HG03108 (cell line): ENCODE data around the gene FEM1C.
A peak's percentile ranks its signal among the peaks of the same experiment; 100 is the strongest.

Experiments used
- ATAC-seq: cut with Tn5 transposase; IDR thresholded peaks from one replicate; pipeline ENCODE4 v1.9.1; 2021; ENCODE audit warnings: moderate library complexity; ENCODE audit not compliant: unreplicated experiment

Gene FEM1C

GRCh38 chr5:115558388-115558956, 13.9 kb upstream of the FEM1C start:
- no peak for ATAC-seq

DNA sequence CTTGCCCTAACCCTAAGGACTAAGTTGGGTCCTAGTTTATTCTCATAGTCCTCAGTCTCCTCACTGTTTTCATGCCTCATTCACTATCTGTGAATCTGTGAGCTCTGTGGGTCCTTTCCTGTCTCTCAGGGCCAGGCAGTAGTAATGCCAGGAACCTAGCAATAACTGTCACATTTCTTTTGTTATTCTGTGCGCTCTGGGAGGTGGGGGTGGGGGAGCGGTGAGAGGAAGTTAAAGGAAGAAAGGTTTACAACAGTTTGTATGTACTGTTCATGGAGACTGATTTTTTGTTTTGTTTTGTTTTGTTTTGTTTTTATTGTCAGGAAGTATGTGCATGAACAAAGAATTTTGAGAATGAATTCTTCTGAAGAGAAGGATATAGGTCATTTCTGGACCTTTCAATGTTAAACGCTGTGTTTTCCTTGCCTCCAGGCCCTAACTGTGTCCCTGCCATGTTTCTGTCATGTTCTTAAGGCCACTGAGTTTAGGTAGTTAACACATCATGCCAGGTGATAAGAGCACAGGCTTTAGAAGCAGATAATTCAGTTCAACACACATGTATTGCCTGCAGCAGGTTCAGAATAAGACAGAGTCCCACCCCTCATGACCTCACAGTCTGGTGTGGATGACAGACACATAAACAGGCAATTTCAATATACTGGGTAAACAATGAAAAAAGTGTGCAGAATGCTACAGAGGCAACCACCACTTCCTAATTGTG, 13.3 kb upstream of the FEM1C start:
- no peak for ATAC-seq

DNA sequence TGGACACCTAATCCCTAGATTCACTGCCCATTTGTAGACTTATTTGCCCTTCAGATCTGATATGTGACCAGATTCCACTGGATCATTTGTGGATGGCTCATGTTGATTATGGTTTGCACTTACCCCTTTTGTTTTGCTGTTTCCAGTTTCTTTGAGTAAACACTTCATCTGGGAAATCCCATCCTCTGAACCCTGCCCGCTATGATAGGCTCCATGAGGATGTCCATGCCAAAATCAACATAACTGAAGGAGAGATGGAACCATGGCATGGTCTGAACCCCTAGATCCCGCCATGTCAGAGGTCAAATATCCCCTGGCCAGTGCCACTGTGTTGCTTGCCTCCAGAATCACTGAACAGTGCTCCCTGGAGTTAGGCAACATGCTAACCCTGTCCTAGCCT, 11.7 kb upstream of the FEM1C start:
- ATAC-seq, result no peak

DNA sequence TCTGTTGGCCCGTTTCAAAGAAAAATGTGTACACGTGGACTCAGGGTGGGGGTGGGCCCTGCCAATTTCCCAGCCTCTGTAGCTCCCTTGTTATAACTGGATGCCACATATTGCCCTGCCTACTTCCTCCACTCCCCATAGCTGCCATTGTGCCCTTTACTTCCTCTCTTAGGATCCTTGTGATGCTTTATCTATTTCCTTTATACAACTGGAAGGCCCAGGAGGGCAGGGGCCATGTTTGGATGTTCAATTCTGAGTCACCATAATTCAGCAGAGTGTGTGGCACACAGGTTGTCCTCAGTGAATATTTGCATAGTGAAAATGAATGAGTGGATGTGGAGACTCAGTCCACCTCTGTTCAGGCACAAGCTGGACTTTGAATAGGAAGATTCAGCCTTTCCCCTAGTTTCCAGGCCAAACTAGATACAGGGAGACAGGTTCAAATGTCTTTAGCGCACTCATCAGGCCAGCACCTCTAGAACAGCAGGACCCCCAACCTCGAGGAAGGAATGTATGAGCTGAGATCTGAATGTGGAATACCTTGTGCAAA, 10.6 kb upstream of the FEM1C start:
- no peak for ATAC-seq

DNA sequence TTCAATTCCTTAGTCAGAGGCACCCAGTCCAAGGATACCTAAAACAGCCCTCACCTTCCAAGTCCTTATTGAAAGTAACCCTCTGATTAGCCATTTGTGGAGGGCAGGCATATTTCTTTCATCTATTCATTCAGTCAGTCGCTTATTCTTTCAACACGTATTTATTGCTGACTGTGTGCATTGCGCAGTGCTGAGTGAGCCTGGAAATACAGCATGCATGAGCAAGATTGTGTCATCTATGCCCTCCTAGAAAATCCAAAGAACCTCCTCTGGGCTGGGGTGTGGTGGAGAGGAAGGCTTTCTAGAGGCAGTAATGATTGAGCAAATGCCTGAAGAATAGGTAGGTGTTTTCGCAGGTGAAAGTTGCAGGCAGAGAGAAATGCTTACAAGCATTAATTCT, 8.5 kb upstream of the FEM1C start:
- no peak for ATAC-seq

- no peak for ATAC-seq
Measured at GRCh38 chr5:115551415-115551814, 6.8 kb upstream of the FEM1C start.

- no peak for ATAC-seq
Measured at GRCh38 chr5:115549154-115549553, 4.6 kb upstream of the FEM1C start.

DNA sequence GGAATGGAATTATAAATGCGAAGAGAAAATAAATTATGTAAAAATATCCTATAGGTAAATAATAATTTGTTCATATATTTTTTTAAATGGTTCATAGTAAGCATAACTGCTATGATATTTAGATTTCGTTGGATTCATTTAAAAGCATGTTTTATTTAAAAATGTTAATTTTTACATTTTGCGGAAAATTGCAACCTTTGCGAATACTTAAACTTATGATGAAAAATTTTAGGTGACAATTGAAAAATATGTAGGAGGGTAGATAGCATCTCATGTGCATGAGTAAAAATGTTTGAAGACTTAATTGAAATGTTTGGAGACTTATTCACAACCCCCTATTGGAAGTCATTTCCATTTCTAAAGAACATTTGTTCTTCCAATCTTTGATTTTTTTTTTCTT, 4.1 kb upstream of the FEM1C start:
- no peak for ATAC-seq

GRCh38 chr5:115545351-115545882, 842 bp upstream of the FEM1C start:
- no peak for ATAC-seq

DNA sequence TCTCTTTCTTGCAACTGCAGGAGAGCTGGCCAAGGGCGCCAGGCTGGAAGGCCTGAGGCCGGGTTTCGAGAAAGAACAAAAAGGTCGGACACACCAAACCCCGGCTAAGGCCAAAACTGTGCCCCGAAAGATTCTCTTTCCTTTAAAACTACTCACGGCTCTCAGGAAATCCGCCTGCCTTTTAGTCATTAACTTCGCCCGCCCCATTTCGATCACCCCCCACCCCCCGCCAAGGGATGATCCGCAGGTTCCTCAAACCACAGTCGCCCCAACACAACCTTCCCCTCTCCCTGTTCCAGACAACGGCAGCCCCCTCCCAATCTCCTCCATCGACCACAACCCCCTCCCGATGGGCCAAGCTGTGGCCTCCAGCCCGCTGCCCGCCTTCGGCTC, 536 bp downstream of the FEM1C start:
- ATAC-seq, result no peak

DNA sequence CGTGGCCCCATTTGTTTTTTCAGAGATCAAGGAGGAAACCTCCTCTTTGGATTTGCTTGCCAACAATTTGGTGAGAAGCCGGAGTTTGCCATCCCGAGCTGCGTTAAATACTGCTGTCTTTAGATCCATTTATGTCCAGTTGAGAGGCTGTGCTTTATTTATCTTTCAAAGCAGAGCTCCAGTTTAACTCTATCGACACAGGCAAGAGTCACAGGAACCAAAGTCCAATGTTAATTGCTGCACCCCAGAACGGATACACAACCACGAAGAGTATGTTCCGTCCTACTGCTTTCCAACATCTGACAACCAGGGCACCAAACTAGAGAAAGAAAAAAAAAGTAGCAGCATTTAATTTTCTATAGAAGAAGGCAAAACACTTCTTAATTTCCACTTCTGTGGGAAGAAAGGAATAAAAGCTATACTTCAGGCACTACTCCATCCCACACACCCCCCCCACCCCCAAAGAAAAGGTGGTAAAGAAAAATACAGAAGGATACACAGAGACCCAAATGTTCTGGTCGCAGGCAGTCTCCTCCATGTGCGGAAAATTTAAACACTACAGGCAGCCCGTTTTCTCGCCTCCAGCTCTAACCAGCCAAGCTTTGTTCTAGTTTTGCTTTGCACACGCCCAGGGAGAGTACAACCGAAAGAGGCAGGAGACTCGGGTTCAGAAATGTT, 1.1 kb downstream of the FEM1C start:
- peak; percentile 21 for ATAC-seq

- ATAC-seq, result no peak
Measured at GRCh38 chr5:115542651-115543364, 1.8 kb downstream of the FEM1C start.

DNA sequence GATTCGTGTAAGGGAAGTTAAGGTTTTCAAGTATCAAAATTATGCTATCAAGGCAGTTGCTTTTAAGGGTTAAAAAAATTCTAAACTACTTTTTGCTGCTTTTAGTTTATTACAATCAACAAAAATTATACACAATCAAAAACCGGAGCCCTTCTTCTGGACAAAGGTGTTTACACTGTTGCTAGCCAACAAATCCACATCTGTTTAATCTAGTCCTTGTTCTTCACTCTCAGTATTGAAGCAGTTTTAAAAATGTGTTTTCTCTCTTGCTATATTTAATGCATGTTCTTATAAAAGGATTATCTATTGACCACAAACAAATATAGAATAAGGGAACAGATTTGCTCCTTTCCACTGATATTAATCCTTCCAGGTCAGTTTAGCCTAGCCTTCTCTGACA, 2.5 kb downstream of the FEM1C start:
- no peak for ATAC-seq

GRCh38 chr5:115541611-115542010, 3.0 kb downstream of the FEM1C start:
- ATAC-seq, result no peak

DNA sequence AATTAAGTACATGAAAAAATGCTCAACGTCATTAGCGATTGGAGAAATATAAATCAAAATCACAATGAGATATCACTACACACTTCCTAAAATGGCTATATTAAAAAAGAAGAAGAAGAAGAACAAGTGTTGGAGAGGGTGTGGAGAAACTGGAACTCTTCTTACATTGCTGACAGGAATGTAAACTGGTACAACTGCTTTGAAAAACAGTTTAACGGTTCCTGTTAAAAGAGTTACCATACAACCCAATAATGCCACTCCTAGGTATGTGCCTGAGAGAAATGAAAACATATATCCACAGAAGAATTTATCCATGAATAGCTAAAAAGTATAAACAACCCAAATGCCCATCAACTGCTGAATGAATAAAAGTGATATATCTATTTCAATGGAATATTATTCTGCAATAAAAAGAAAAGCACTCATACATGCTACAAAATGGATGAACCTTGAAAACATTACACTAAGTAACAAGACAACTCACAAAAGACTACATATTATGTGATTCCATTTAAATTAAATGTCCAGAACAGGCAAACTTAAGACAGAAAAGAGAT, 9.0 kb downstream of the FEM1C start:
- no peak for ATAC-seq

- ATAC-seq, result no peak
Measured at GRCh38 chr5:115532517-115532916, 12.1 kb downstream of the FEM1C start.

- no peak for ATAC-seq
Measured at GRCh38 chr5:115531787-115532367, 12.7 kb downstream of the FEM1C start.

DNA sequence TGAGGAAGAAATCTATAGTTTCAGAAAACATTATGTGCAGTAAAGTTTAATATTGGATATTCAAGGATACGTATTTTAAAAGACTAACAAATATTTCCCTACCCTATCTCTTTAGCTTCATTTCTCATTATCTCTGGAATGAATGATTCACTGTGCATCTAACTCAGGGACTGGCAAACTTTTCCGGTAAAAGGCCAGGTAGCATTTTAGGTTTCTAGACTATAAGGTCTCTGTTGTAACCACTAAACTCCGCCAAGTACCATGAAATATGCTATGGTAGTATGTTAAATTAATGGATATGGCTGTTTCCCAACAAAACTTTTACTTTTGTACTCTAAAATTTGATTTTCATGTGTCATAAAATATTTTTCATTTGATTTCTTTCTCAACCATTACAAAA, 13.2 kb downstream of the FEM1C start:
- ATAC-seq, result no peak

DNA sequence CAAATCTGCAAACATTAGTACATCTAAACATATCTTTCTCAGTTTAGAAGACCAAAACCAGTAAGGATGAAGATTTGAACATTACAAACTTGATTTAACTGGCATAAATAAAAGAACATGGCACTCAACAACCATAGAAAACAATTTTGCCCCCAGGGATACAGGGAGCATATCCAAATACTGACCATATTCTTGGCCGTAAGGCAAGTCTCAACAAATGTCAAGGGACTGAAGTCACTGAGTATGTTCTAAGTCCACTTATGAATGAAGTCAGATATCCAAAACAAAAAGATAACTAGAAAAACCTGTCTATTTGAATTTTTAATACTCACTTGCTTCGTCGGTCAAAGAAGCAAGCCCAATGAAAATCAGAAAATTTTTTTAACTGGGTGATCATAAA, 14.1 kb downstream of the FEM1C start:
- ATAC-seq, result no peak

DNA sequence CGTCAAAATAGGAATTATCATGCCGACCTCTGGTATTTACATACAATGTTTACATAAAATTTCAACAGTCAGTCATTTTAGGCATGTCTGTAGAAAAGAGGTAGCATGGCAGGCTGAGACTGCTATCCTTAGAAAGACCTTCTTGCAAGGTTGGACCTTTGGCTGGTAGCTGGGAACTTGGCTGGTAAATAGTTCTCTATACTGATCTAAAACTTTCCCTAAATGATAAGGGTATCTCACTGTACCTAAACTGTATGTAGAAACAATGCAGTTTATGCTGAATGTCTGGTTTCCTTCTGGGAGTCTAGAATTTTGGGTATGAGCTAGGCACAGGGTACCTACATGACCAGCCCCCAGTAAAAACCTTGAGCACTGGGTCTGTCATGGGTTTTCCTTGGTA, 18.0 kb downstream of the FEM1C start:
- no peak for ATAC-seq
